HUDEP-2 (cell line): Measurements from ENCODE around the gene NLRP12.
"Not testable (repeated sequence)": the region's sequence is repeated elsewhere in the genome, so short reads cannot be mapped to it uniquely, and the experiment has no call there.

Source experiments
- DNase-seq, 76 experiments: peaks; one replicate each; lab custom pipeline; 2025; ENCODE audit not compliant: unreplicated experiment in 76 of 76; lab: John Stamatoyannopoulos, UW

Gene NLRP12

GRCh38 chr19:53785196-53785889, 38.8 kb downstream of the NLRP12 start:
- DNase-seq = no peak

GRCh38 chr19:53782698-53783097, 41.4 kb downstream of the NLRP12 start:
- DNase-seq = no peak

DNA sequence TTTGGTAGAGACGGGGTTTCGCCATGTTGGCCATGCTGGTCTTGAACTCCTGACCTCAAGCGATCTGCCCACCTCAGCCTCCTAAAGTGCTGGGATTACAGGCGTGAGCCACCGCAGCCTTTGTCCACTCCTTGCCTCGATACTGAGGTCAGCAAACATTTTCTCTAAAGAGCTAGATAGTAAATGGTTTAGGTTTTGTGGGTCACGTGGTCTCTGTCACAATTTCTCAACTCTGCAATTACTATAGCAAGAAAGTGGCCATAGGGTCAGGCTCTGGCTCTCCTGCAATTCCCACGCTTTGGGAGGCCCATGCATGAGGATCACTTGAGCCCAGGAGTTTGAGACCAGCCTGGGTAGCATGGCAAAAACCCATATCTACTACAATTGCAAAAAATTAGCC, 42.8 kb downstream of the NLRP12 start:
- not testable (repeated sequence) for DNase-seq

DNA sequence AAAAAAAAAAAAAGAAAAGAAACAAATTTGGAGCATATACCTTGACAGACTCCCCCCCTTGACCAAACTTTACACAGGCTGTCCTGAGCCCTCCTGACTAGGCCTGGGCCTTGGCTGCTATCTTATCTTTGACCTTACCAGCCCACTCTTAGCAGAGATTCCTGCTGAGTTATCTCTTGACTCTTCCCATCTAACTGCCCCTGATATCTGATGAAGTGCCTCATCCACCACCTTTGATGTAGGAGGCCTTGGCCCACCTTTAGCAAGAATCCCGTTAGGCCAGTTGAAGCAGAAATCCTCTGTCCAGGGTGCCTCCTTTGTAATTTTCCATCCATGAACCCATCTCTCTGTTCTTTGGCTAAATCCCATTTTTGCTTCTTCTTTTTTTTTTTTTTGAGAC, 43.6 kb downstream of the NLRP12 start:
- no peak for DNase-seq

GRCh38 chr19:53775524-53775923, 48.6 kb downstream of the NLRP12 start:
- DNase-seq = no peak

DNA sequence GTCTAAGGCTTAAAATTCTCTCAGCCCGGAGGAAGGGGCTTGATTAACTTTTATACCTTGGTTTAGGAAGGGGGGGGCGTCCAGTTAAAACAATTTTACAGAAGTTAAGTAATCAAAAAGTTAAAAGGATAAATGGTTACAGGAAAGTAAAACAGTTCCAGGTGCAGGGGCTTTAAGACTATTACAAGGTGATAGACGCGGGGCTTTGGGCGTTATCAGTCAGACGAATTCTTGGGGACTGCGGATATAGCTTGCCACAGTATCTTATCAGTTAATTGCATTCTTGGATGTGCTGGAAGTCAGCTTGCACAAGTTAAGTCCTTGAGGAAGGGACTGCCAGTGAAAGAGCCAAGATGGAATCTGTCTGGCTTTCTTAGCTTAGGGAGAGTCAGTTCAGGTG, 49.6 kb downstream of the NLRP12 start:
- DNase-seq = not testable (repeated sequence)

GRCh38 chr19:53773999-53774398, 50.1 kb downstream of the NLRP12 start:
- no peak for DNase-seq

DNA sequence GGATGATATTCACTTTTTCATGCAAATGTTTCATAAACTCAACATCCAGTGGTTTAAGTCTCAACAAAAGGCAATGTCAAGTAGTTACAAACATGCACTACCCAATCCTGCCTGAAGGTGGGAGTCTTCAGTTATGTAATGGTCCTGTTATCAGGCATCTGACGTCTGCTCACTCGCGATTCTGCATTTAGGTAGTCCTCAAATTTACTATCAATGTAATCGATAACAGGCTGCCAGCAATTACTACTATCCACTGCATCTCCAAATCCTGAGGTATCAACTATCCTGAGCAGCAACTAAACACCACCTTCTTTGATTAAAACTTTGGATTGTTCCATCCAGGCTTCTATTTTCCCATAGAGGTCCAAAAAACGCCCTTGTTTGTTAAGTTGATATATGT, 51.2 kb downstream of the NLRP12 start:
- DNase-seq = peak in 42 of 76 experiments; percentile 1 to 49 (median 18)

- no peak for DNase-seq
Observed at GRCh38 chr19:53771144-53771543, 53.0 kb downstream of the NLRP12 start.

DNA sequence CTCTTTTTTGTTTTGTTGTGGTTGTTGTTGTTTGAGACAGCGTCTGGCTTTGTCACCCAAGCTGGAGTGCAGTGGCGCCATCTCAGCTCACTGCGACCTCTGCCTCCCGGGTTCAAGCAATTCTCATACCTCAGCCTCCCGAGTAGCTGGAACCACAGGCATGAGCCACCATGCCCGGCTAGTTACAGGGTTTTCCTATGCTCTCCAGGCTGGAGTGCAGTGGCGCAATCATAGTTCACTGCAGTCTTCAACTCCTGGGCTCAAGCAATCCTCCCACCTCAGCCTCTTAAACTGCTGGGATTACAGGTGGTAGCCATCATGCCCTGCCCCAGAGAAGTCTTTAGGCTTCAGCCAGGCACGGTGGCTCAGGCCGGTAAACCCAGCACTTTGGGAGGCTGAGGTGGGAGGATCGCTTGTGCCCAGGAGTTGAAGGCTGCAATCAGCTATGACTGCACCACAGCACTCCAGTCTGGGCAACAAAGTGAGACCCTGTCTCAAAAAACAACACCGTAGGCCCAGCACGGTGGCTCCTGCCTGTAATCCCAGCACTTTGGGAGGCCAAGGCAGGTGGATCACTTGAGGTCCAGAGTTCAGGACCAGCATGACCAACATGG, 54.3 kb downstream of the NLRP12 start:
- DNase-seq = not testable (repeated sequence)

DNA sequence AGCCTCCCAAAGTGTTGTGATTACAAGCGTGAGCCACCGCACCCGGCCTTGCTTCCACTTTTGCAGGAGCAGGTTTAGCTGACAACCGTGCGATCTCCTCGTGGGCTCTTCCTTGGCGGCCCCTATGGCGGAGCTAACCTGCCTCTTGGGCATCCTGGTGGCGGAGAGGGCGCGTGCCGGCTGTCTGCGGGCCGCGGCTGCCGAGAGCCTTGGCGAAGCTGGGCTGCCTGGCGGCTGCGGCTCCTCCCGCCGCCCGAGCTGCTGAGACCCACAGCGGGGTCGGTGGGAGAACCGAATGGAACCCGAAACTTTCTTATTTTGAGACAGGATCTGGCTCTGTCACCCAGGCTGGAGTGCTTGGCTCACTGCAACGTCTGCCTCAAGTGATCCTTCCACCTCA, 55.7 kb downstream of the NLRP12 start:
- DNase-seq = no peak

DNA sequence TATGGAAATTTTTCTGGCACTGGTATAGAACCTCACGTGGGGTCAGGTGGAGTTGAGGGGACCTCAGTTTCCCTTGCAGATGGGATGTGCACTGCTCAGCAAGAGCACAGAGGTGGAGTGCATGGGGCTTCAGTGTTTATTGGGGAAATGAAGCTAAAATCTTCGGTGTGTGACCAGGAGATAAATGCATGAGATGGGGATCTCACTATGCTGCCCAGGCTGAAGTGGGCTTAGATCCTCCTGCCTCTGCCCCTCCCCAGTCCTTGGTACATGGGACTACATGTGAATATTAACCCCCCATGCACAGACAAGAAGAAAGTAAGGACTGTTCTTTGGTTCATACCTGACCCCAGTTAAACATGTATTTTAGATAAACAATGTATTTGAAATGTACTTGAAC, 65.1 kb downstream of the NLRP12 start:
- not testable (repeated sequence) for DNase-seq
